ENCODE results near the gene RHOA. TPM values are rescaled to one million over a fixed set of nuclear protein-coding genes. Genes with fewer than 3 reads are reported as not detected.

Gene RHOA
- total and polyA plus RNA-seq, 2 of the 8 experiments (the other 6 are each of a cell fraction or from before 2014, with no cell fraction given): 176 to 397 TPM

GRCh38 chr3:49346797-49347251 lies 65.0 kb downstream of the RHOA start:
- Histone ChIP-seq H2BK15ac (ENCODE audit: low read length) (no peak overlapping the region), H3K27ac (ENCODE audit: low read depth, low read length) (no peak overlapping the region), H2AK5ac (ENCODE audit: low read depth, low read length) (no peak overlapping the region), H3K18ac (ENCODE audit: extremely low read depth, low read length) (no peak overlapping the region), H3K36me3 (ENCODE audit: control insufficient read depth in 2 of 4, insufficient read depth in 4 of 4, low read length in 3 of 4) (no peaks in the 10 kb centered on the region), H2BK5ac (ENCODE audit: low read depth, low read length) (no peak overlapping the region), H3K4me1 (replicated peaks in 1 of 4; ENCODE audit: control insufficient read depth in 3 of 4, insufficient read depth in 4 of 4, low read length in 3 of 4) (no peaks in the 10 kb centered on the region), H3K56ac (replicated peaks; ENCODE audit: insufficient read length, low read depth, low read length) (no peak overlapping the region), H3K23ac (ENCODE audit: insufficient read length) (no peak overlapping the region), H3K79me1 (ENCODE audit: low read depth, low read length) (no peaks in the 10 kb centered on the region), H2AFZ (ENCODE audit: low read length) (no peak overlapping the region), H3K9ac (replicated peaks in 1 of 4; ENCODE audit: extremely low read depth in 1 of 4, low read depth in 3 of 4, low read length in 3 of 4) (no peak overlapping the region), H3K23me2 (ENCODE audit: low read depth, low read length) (no peaks in the 10 kb centered on the region; the same call in 1 of the 2 replicates), H4K5ac (ENCODE audit: insufficient read length, low read depth, low read length) (no peak overlapping the region), H2BK120ac (replicated peaks; ENCODE audit: low read depth, low read length) (no peak overlapping the region), H3K4me3 (ENCODE audit: extremely low read depth in 1 of 4, insufficient read depth in 2 of 4, low read depth in 3 of 4, low read length in 4 of 4) (no peak overlapping the region), H3K4ac (replicated peaks; ENCODE audit: insufficient read length, low read depth, low read length) (no peak overlapping the region), H2BK12ac (ENCODE audit: low read depth, low read length) (no peak overlapping the region), H3K4me2 (ENCODE audit: insufficient read depth in 1 of 2, low read depth in 2 of 2, low read length in 2 of 2) (no peak overlapping the region), H4K20me1 (replicated peaks in 1 of 2; ENCODE audit: control insufficient read depth in 1 of 2, insufficient read depth in 2 of 2, low read length in 2 of 2) (no peaks in the 10 kb centered on the region), H3K14ac (ENCODE audit: insufficient read length) (no peak overlapping the region), H4K91ac (replicated peaks; ENCODE audit: insufficient read length, low read length) (no peak overlapping the region), H3K79me2 (ENCODE audit: control insufficient read depth in 1 of 2, insufficient read depth in 2 of 2, low read length in 2 of 2) (no peaks in the 10 kb centered on the region), H3K9me3 (ENCODE audit: insufficient read depth in 2 of 2, low read depth in 1 of 2, low read length in 1 of 2) (no peaks in the 10 kb centered on the region), H4K8ac (ENCODE audit: extremely low read depth, insufficient read depth, low read length) (no peak overlapping the region), H3K27me3 (replicated peaks in 1 of 4; ENCODE audit: control insufficient read depth in 3 of 4, extremely low read depth in 1 of 4, insufficient read depth in 3 of 4, low read length in 3 of 4) (no peaks in the 10 kb centered on the region; a peak in 1 of 7 replicates), H2BK20ac (ENCODE audit: low read length) (no peak overlapping the region)
- CTCF ChIA-PET (ENCODE audit: partially characterized antibody): no interaction called here
- POLR2A ChIA-PET (ENCODE audit: partially characterized antibody): interaction anchor here (4.3 kb wide), 1 partner anchor 11 kb away, joined by 20 read pairs; the partner anchor contains the start of gene GPX1
- DNase-seq (ENCODE audit: low read depth in 1 of 2, low spot score in 2 of 2) (no peak), FAIRE-seq (no peak)
- WGBS, 2 experiments (ENCODE audit: extremely low coverage in 1 of 2, insufficient coverage in 1 of 2, insufficient read length in 1 of 2, insufficient replicate concordance in 2 of 2, low coverage in 1 of 2, low lambda C conversion rate in 2 of 2, missing lambda C conversion rate in 1 of 2): 88% methylated on average over 6 of the region's 6 CpGs; no CpG with 5 or more reads in 1 of the 2 experiments
- no peak for TF ChIP-seq TBP (IDR thresholded peaks at IDR 0.05; ENCODE audit: low read depth, low read length)
- no peak for TF ChIP-seq FOSL1 (IDR thresholded peaks at IDR 0.05; ENCODE audit: insufficient read depth, low read depth, low read length)
- TF ChIP-seq BACH1 (IDR thresholded peaks at IDR 0.05; ENCODE audit: low read length): no peak
- TF ChIP-seq ZNF274 (IDR thresholded peaks at IDR 0.05; ENCODE audit: borderline replicate concordance, extremely low read depth, low read length): no peak
- TF ChIP-seq CEBPB (IDR thresholded peaks at IDR 0.05; ENCODE audit: low read depth, low read length): no peak
- no peak for TF ChIP-seq KDM5A (IDR thresholded peaks at IDR 0.05; ENCODE audit: low read length)
- TF ChIP-seq ATF3 (IDR thresholded peaks at IDR 0.05; ENCODE audit: insufficient read depth, low read depth, low read length): no peak
- no peak for TF ChIP-seq GTF2F1 (IDR thresholded peaks at IDR 0.05; ENCODE audit: borderline replicate concordance, low read depth, low read length)
- TF ChIP-seq BRCA1 (IDR thresholded peaks at IDR 0.05; ENCODE audit: low read depth, low read length): no peak
- no peak for TF ChIP-seq RBBP5 (IDR thresholded peaks at IDR 0.05; ENCODE audit: borderline replicate concordance, low read depth, low read length)
- TF ChIP-seq RNF2 (IDR thresholded peaks at IDR 0.05; ENCODE audit: borderline replicate concordance, low read depth, low read length, missing control alignments, poor library complexity, severe bottlenecking): no peak
- TF ChIP-seq TCF12 (IDR thresholded peaks at IDR 0.05; ENCODE audit: low read depth, low read length): no peak
- no peak for TF ChIP-seq PHF8 (conservative IDR thresholded peaks at IDR 0.05; ENCODE audit: low read depth, low read length)
- TF ChIP-seq CTBP2 (IDR thresholded peaks at IDR 0.05; ENCODE audit: borderline replicate concordance, insufficient read depth, insufficient read length, low read length): no peak
